ENCODE results near the gene CFAP100. TPM values are rescaled to one million over a fixed set of nuclear protein-coding genes. Genes with fewer than 3 reads are reported as not detected.
A peak's percentile ranks its signal among the peaks of the same experiment; 100 is the strongest.

CFAP100 gene
- total RNA-seq, 2 experiments from 2014 or later = not detected

DNA sequence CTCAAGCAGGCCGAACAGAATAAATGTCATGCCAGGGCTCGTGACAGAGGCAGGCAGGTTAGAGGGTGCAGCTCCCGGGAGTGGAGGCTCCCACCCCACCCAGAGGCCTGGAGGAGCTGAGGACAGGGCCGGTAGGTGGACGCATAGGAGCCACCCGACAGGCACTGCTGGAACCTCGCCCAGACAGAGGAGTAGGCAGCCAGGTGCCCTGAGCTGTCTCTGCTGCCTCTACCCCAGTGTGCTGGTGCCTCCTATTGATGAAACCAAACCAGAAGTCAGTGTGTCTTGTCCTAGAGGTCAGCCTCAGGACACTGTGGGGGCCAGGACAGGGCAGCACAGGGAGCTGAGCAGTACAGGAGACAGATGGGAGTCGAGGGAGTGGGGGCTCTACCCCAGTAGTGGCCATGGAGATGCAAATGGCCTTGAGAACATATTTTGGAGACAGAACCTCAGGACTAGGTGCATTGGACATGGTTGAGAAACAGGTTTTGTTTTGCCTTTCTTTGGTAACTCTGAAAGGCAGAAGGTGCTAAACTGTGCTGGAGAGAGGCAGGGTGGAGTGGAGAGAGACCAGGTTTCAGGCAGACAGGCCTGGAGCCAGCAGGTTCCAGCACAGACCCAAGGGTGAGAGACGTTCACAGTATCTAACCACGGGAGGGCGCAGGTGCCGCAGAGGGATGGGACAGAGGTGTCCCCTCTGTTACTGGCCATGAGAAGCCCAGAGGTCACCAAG, 22.1 kb upstream of the CFAP100 start:
- H3K4me1 Mint-ChIP-seq (ENCODE audit: low read depth) = no peaks in the 10 kb centered on the region
- ChIA-PET CTCF (no interaction called here), POLR2A (no interaction called here)
- no peaks in the 10 kb centered on the region for H3K36me3 Mint-ChIP-seq
- intact Hi-C loops (cut with micrococcal nuclease) = no loop called here
- DNase-seq = no peak
- no peak overlapping the region for H3K27ac Mint-ChIP-seq
- no peak overlapping the region for H3K4me3 Mint-ChIP-seq
- no peaks in the 10 kb centered on the region for H3K27me3 Mint-ChIP-seq
- no peaks in the 10 kb centered on the region for H3K9me3 Mint-ChIP-seq

DNA sequence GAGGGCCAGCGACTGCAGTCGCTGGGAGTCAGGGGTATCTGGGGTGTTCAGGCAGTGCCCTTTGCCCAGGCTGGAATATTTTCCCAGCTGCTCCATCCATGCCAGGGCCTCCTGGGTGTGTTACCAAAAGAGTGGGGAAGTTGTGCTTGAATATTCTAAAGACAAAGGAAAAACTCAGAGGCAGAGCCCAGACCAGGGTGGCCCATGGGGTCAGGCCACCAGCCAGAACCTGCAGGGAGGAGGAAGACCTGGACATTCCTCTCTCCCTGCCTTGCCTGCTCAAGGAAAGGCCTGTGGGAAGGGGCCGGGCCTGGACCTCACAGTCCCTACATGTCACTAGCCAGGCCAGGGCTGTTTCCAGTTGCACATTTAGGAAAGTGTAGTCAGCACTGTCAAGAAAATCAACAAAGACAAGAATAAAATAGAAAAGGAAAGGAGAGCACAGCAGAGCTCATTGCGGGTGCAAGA, 21.5 kb upstream of the CFAP100 start:
- ChIA-PET POLR2A (no interaction called here), CTCF (no interaction called here)
- intact Hi-C loops (cut with micrococcal nuclease) = no loop called here
- H3K27me3 Mint-ChIP-seq = no peaks in the 10 kb centered on the region
- no peak overlapping the region for H3K27ac Mint-ChIP-seq
- no peaks in the 10 kb centered on the region for H3K9me3 Mint-ChIP-seq
- H3K36me3 Mint-ChIP-seq = no peaks in the 10 kb centered on the region
- H3K4me3 Mint-ChIP-seq = no peak overlapping the region
- DNase-seq = no peak
- H3K4me1 Mint-ChIP-seq (ENCODE audit: low read depth) = no peaks in the 10 kb centered on the region

DNA sequence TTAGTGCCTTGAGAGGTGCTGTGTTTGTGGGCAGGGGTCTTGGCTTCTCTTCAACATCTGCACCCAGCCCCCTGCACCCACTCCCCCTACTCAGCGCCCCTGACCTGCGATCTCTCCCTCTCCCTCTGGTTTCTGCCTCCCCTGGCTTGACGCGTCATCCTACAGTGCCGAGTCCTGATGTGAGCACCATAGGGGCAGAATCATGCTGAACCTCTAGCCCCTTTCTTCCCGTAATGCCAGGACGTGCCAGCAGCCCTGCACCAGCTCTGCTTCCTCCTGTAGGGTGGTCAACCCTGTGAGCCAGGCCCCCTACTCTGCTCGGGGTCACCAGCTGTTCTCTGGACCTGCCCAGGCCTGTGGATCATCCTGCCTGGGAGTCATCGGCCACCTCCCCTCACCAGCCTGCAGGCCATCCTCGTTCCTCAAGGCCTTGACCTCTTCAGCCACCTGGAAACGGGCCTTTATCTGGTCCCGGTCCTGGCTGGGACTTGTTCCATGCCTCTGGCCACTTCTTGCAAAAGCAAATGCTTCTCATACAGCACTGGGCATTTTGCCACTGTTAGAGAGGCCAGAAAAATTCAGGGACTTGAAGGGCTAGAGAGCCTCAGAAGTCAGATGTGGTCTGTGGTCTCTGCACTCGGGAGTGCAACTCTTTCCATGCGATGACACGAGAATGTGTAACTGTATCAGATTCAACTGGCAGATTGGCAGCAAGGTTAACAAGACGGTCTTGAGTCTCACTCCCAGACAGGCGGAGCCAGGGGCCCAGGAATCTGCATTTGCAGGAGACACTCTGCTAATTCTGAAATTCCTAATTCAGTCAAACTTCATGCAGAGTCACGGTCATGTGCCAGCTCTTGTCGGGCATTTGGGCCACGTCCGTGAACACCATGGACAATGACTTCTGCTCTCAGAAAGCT, 20.8 kb upstream of the CFAP100 start:
- Mint-ChIP-seq H3K27ac (no peak overlapping the region), H3K27me3 (no peaks in the 10 kb centered on the region), H3K4me3 (no peak overlapping the region), H3K4me1 (ENCODE audit: low read depth) (no peaks in the 10 kb centered on the region), H3K36me3 (no peaks in the 10 kb centered on the region), H3K9me3 (no peaks in the 10 kb centered on the region)
- POLR2A ChIA-PET = no interaction called here
- CTCF ChIA-PET = no interaction called here
- DNase-seq = no peak
- intact Hi-C loops (cut with micrococcal nuclease) = no loop called here

DNA sequence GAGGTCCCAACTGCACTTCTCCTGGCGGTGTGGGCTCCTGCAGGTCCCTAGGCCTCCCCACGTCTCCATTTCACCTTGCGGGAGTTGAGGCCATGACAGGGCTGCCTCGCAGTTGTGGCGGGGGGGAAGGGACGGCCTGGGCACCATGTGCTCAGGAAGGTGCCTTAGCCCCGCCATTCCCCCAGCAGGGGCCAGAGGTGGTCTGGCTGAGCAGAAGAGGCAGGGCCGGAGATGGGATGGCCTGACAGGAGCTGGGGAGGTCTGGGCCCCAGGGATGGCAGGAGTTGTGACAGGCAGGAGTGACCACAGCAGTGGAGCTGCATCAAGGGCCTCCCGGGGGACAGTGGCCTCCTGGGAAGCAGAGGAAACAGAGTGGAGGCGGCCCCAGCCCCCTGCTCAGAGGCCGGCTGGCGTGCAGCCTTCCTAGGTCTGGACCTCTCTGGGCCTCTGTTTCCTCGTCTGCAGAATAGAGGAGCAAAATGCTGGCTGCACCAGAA, 18.8 kb upstream of the CFAP100 start:
- Mint-ChIP-seq H3K27me3 (peaks cover 8% of the 10 kb centered on the region), H3K4me1 (ENCODE audit: low read depth) (no peaks in the 10 kb centered on the region), H3K4me3 (no peak overlapping the region), H3K9me3 (no peaks in the 10 kb centered on the region), H3K27ac (no peak overlapping the region), H3K36me3 (no peaks in the 10 kb centered on the region)
- POLR2A ChIA-PET = no interaction called here
- intact Hi-C loops (cut with micrococcal nuclease) = no loop called here
- CTCF ChIA-PET = no interaction called here
- no peak for DNase-seq

DNA sequence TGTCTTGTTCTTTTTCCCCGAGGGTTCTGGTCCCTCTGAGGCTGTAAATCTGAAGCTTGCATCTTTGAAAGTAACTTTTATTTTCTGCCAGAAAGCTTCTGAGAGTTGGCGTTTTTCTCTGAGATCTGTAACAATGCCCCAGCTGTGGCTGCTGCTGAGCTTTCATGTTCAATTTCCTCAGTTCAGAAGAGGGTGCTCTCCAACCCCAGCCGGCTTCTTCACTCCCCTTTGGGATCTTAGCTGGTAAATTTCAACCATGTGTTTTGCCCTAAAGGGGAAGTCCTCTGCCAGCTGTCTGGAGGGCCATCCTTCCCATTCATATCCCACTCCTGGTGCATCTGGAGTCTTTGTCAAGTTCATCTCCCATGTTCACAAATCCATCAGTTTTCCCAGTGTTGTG, 18.3 kb upstream of the CFAP100 start:
- Mint-ChIP-seq H3K36me3 (no peaks in the 10 kb centered on the region), H3K4me1 (ENCODE audit: low read depth) (no peaks in the 10 kb centered on the region), H3K9me3 (no peaks in the 10 kb centered on the region), H3K27me3 (peaks cover 8% of the 10 kb centered on the region), H3K27ac (no peak overlapping the region), H3K4me3 (no peak overlapping the region)
- ChIA-PET POLR2A (no interaction called here), CTCF (no interaction called here)
- no peak for DNase-seq
- intact Hi-C loops (cut with micrococcal nuclease) = no loop called here

DNA sequence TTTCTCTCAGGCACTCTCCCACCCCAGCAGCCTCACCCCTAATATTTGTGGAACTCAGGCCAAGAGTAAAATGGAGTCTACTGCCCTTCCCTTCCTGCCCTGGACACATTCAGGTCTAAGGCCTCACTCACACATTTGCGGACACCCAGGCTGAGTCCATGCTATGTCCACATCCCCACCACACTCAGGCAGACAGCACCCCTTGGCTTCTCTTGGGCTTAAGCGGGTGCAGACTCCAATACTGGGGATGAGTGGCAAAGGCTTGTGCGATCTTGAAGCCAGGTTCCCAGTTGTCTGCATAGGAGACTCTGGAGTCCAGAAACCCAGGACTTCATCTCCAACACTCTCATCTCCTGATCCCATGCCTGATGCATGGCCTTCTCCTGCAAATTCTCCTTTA, 17.5 kb upstream of the CFAP100 start:
- peaks cover 11% of the 10 kb centered on the region for H3K27me3 Mint-ChIP-seq

DNA sequence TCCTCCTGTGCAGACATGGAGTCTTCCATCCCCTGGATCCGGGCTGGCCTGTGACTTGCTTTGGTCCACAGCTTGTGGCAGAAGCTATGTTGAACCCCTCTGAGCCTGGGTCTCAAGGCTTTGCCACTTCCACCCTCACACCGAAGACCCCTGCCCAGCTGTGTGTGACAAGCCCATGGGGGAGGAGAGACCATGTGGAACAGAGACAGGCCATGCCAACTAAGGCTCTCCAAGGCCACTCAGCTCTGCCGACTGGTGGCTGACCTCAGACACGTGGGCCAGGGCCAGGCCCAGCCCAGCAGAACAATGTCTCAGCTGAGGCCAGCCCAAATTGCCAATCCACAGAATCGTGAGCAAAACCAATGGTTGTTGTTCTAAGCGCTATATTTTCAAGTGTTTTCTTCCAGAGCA, 16.4 kb upstream of the CFAP100 start:
- H3K4me1 Mint-ChIP-seq (ENCODE audit: low read depth) = no peaks in the 10 kb centered on the region
- peaks cover 3% of the 10 kb centered on the region for H3K9me3 Mint-ChIP-seq
- no peak overlapping the region for H3K4me3 Mint-ChIP-seq
- ChIA-PET CTCF (no interaction called here), POLR2A (no interaction called here)
- H3K27me3 Mint-ChIP-seq = peaks cover 14% of the 10 kb centered on the region
- no peaks in the 10 kb centered on the region for H3K36me3 Mint-ChIP-seq
- intact Hi-C loops (cut with micrococcal nuclease) = no loop called here
- no peak overlapping the region for H3K27ac Mint-ChIP-seq
- DNase-seq = no peak

More for the DNA sequence above, 17.5 kb upstream of the CFAP100 start:
- intact Hi-C loops (cut with micrococcal nuclease) = no loop called here
- no peaks in the 10 kb centered on the region for H3K4me1 Mint-ChIP-seq (ENCODE audit: low read depth)
- H3K36me3 Mint-ChIP-seq = no peaks in the 10 kb centered on the region
- no peak for DNase-seq
- CTCF ChIA-PET = no interaction called here
- POLR2A ChIA-PET = no interaction called here
- no peak overlapping the region for H3K4me3 Mint-ChIP-seq
- H3K9me3 Mint-ChIP-seq = no peaks in the 10 kb centered on the region
- H3K27ac Mint-ChIP-seq = no peak overlapping the region

DNA sequence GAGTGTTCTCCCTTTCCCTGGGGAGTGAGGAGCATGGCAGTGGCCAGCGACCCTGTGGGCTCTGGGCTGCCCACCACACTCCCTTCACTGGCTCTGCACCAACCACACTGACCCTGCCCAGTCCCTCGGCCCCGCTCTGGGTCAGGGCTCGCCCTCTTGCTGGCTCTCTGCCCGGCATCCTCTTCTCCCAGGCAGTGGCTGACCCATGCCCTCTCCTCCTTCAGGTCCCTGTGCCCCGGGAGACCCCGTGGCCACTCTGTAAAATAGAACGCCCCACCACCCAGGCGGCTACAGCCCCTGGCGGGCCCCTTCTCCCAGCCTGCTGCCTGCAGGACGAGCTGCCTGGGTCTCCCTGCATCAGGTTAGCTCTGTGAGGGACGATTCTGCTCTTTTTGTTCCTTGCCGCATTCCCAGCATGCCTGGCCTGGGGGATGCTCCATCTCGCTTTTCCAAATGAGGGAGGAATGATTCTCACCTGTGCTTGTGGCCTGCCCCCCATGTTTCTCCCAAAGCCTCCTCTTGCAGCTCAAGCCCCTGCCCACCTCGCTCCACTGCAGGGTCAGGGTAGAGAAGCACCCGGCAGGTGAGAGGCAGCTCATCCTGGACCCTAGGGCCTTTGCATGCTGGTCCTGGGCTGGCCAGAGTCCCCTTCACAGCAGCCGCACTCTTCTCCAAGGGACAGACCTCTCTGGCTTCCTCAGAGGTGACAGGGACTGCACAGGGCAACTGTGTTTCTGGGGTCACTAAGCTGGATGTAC, 14.5 kb upstream of the CFAP100 start:
- Mint-ChIP-seq H3K4me1 (ENCODE audit: low read depth) (no peaks in the 10 kb centered on the region), H3K9me3 (peaks cover 3% of the 10 kb centered on the region), H3K27ac (no peak overlapping the region), H3K4me3 (no peak overlapping the region), H3K27me3 (peaks cover 21% of the 10 kb centered on the region), H3K36me3 (no peaks in the 10 kb centered on the region)
- ChIA-PET CTCF (no interaction called here), POLR2A (no interaction called here)
- DNase-seq = no peak
- intact Hi-C loops (cut with micrococcal nuclease) = loop anchor here (10.0 kb wide), 1 partner anchor 455 kb away; no protein-coding TSS in a partner anchor

DNA sequence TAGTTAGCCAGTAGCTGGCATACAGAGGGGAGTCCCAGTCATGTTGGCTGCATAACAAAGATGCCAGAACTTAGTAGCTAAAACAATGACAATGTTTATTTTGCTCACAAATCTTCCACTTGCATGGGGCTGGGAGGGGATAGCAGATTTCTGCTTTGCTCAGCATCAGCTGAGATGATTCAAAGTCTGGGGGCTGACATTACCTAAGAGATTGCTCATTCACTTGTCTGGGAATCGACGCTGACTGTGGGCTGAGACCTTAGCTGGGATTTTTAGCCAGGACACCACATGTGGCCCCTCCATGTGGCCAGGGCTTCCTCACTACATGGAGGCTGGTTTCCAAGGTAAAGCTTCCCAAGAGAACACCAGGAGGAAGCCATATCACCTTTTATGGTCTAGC, 12.7 kb upstream of the CFAP100 start:
- H3K9me3 Mint-ChIP-seq = peaks cover 3% of the 10 kb centered on the region
- H3K27ac Mint-ChIP-seq = no peak overlapping the region

DNA sequence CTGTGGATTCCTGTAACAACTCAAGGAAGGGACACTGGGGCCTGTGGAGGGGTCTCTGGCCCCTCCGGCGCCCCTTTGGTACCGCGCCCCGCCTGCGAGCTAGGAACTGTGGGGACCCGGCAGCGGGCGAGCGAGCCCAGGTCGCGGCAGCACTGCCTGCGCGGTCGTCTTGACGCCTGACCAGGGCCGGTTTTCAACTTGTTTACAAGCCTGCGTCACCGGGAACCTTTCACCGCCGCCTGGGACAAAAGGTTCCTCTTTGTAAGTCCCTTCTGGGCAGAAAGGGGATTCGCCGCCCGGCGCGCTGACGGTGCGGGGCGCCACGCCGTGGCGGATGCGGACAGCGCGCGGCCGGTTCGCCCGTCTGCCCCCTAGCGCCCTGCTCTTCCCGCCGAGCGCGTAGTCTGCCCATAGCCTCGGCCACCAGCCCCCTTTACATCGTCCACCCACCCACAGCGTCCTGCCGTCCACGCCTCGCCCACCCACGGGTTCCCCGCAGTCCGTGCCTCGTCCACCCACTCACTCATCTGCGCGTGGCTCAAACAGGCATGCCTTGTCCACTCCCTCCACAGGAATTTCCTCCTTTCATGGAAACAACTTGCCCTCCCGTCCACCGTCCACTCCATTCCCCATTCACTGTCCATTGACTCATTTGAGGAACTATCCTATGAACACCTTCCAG, 5.5 kb upstream of the CFAP100 start:
- POLR2A ChIA-PET = no interaction called here
- H3K27me3 Mint-ChIP-seq = peaks cover 52% of the 10 kb centered on the region
- CTCF ChIA-PET = interaction anchor here (0.6 to 1.1 kb wide), 3 partner anchors 48 to 453 kb away, joined by 3 to 4 read pairs (median 3); no protein-coding TSS in a partner anchor
- H3K4me3 Mint-ChIP-seq = no peak overlapping the region
- no peaks in the 10 kb centered on the region for H3K9me3 Mint-ChIP-seq
- peak; percentile 58 for DNase-seq
- no peaks in the 10 kb centered on the region for H3K36me3 Mint-ChIP-seq
- intact Hi-C loops (cut with micrococcal nuclease) = loop anchor here (1.0 to 10.0 kb wide), 3 partner anchors 143 to 464 kb away; no protein-coding TSS in a partner anchor
- H3K4me1 Mint-ChIP-seq (ENCODE audit: low read depth) = peaks cover 3% of the 10 kb centered on the region
- no peak overlapping the region for H3K27ac Mint-ChIP-seq

More for the DNA sequence above, 12.7 kb upstream of the CFAP100 start:
- H3K27me3 Mint-ChIP-seq = peaks cover 22% of the 10 kb centered on the region
- no peaks in the 10 kb centered on the region for H3K4me1 Mint-ChIP-seq (ENCODE audit: low read depth)
- CTCF ChIA-PET = no interaction called here
- H3K36me3 Mint-ChIP-seq = no peaks in the 10 kb centered on the region
- no peak for DNase-seq
- intact Hi-C loops (cut with micrococcal nuclease) = loop anchor here (10.0 kb wide), 1 partner anchor 457 kb away; no protein-coding TSS in a partner anchor
- POLR2A ChIA-PET = no interaction called here
- no peak overlapping the region for H3K4me3 Mint-ChIP-seq

DNA sequence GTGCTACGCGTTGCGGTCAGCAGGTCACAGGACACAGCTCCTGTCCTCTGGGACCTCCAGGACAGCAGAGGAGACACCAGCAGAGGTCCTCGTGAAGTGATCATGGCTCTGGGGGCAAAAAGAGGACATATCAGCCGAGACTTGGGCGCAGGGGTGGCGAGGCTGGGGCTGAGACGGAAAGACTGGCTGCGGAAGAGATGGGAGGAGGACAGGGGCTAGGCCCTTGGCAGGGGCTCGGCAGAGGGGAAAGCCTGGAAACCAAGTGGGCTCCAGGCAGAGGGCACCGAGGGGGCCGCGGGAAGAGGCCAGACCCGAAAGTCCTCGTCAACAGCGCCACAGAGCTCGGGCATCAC, 4.9 kb upstream of the CFAP100 start:
- POLR2A ChIA-PET = no interaction called here
- intact Hi-C loops (cut with micrococcal nuclease) = loop anchor here (1.0 to 10.0 kb wide), 3 partner anchors 143 to 465 kb away; no protein-coding TSS in a partner anchor
- CTCF ChIA-PET = no interaction called here
- no peak overlapping the region for H3K27ac Mint-ChIP-seq
- no peak overlapping the region for H3K4me3 Mint-ChIP-seq
- H3K36me3 Mint-ChIP-seq = no peaks in the 10 kb centered on the region
- no peak for DNase-seq
- H3K9me3 Mint-ChIP-seq = no peaks in the 10 kb centered on the region
- peaks cover 3% of the 10 kb centered on the region for H3K4me1 Mint-ChIP-seq (ENCODE audit: low read depth)
- H3K27me3 Mint-ChIP-seq = peaks cover 52% of the 10 kb centered on the region

Data from activated CD4-positive, alpha-beta memory T cell treated with anti-CD3 and anti-CD28 coated beads for 36 hours (primary cell).